ENCODE measurements around the gene PLEKHG1. TPM values are rescaled to one million over a fixed set of nuclear protein-coding genes. Genes with fewer than 3 reads are reported as not detected.

PLEKHG1 gene
- total RNA-seq, 2 experiments from 2014 or later, result 4.6 to 5.1 TPM

DNA sequence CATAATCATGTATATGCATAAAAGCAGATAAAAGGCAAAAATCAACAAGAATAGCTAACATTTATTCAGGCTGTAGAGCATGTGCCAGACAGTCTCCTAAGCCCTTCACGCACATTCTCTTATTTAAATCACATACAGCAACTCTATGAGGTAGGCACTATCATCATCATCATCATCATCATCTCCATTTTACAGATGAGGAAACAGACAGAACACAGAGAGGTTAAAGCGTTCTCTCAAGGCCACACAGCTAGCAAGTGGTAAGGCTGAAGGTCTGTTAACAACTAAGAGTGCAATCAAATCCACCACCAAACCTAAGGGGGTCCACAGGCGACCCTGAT, 857 bp upstream of the PLEKHG1 start:
- H3K27ac Mint-ChIP-seq, result no peak overlapping the region
- no peak for ATAC-seq
- H3K4me3 Mint-ChIP-seq, result peak overlapping the region; percentile 75
- H3K27me3 Mint-ChIP-seq, result peaks cover 51% of the 10 kb centered on the region
- no peaks in the 10 kb centered on the region for H3K36me3 Mint-ChIP-seq
- CTCF ChIA-PET, result interaction anchor here (1.0 to 3.6 kb wide), 3 partner anchors 143 to 216 kb away, joined by 3 to 22 read pairs (median 12); no protein-coding TSS in a partner anchor
- no peak for DNase-seq
- H3K9me3 Mint-ChIP-seq (ENCODE audit: low read depth), result no peaks in the 10 kb centered on the region
- H3K4me1 Mint-ChIP-seq, result peaks cover 20% of the 10 kb centered on the region

GRCh38 chr6:150600010-150600300, 270 bp downstream of the PLEKHG1 start:
- Mint-ChIP-seq H3K27me3 (peaks cover 58% of the 10 kb centered on the region), H3K9me3 (ENCODE audit: low read depth) (no peaks in the 10 kb centered on the region), H3K27ac (no peak overlapping the region), H3K36me3 (no peaks in the 10 kb centered on the region), H3K4me3 (no peak overlapping the region), H3K4me1 (peaks cover 15% of the 10 kb centered on the region)
- CTCF ChIA-PET, result interaction anchor here (1.1 to 3.6 kb wide), 6 partner anchors 17 to 215 kb away, joined by 3 to 22 read pairs (median 4); no protein-coding TSS in a partner anchor
- ATAC-seq (peak; percentile 35), DNase-seq (no peak)

DNA sequence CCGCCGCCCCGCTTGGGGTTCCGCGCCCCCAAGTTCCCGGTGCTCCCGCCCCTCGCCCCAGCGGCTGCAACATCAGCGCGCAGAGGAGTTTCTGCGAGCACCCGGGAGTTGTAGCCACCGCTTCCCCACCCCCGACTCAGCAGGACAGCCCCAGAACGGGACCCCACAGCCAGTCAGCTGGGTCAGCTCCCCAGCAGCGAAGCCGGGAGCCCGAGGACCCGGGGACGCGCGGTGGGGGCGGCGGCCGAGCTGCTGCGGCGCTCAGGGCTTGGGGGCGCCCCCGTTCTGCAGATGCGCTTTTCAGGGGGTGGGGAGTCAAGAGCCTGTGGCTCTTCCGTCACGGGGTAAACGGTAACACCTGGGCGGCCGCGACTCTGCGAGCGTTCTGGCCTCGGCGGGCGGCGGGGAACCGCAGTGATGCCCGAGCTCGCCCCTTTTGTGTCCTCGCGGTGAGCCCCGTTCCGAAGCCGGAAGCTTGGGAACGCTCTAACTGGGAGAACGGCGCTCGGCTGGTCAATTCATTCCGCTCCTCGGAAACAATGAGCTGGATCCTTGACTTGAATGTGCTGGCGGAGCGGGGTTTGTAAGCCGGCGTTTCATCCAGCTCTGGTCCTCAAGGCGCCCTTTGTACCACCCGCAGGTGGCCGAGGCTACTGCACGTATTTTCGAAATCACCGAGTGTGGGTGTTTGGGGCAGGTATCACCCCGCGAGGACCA, 774 bp downstream of the PLEKHG1 start:
- H3K27ac Mint-ChIP-seq, result peak overlapping the region; percentile 77
- ATAC-seq (peak; percentile 77), DNase-seq (peak; percentile 81)
- CTCF ChIA-PET, result interaction anchor here (0.7 to 3.6 kb wide), 13 partner anchors 9 to 217 kb away, joined by 3 to 22 read pairs (median 3); no protein-coding TSS in a partner anchor
- H3K36me3 Mint-ChIP-seq, result no peaks in the 10 kb centered on the region
- peaks cover 58% of the 10 kb centered on the region for H3K27me3 Mint-ChIP-seq
- no peaks in the 10 kb centered on the region for H3K9me3 Mint-ChIP-seq (ENCODE audit: low read depth)
- H3K4me3 Mint-ChIP-seq, result peak overlapping the region; percentile 81
- H3K4me1 Mint-ChIP-seq, result peaks cover 15% of the 10 kb centered on the region

DNA sequence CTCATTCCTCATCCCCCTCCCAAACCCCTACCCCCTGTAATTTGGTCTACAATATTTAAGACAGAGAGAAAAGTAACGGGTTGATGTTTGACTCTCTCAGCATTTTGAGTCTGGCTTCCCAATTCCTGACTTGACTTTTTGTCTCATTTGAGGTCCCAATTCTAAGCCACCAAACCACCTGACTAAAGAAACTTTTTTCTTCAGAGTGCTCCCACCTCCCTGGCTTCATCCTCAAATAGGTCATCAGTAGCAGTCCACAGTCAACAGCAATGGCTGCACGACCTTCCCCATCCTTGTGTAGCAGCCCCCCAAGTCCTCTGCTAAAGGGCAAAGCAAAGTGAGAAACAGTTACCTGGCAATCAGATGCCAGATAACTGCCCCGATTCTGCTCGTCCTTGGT, 1.8 kb downstream of the PLEKHG1 start:
- H3K27me3 Mint-ChIP-seq, result peaks cover 56% of the 10 kb centered on the region
- H3K4me1 Mint-ChIP-seq, result peaks cover 15% of the 10 kb centered on the region
- CTCF ChIA-PET, result interaction anchor here (1.1 to 3.6 kb wide), 4 partner anchors 8 to 214 kb away, joined by 3 to 22 read pairs (median 8); no protein-coding TSS in a partner anchor
- DNase-seq, result no peak
- no peak for ATAC-seq
- no peaks in the 10 kb centered on the region for H3K36me3 Mint-ChIP-seq
- no peak overlapping the region for H3K27ac Mint-ChIP-seq
- H3K4me3 Mint-ChIP-seq, result no peak overlapping the region
- H3K9me3 Mint-ChIP-seq (ENCODE audit: low read depth), result no peaks in the 10 kb centered on the region

GRCh38 chr6:150603176-150603575, 3.5 kb downstream of the PLEKHG1 start:
- DNase-seq (no peak), ATAC-seq (no peak)
- no peaks in the 10 kb centered on the region for H3K9me3 Mint-ChIP-seq (ENCODE audit: low read depth)
- H3K36me3 Mint-ChIP-seq, result no peaks in the 10 kb centered on the region
- peaks cover 15% of the 10 kb centered on the region for H3K4me1 Mint-ChIP-seq
- no peak overlapping the region for H3K27ac Mint-ChIP-seq
- no peak overlapping the region for H3K4me3 Mint-ChIP-seq
- CTCF ChIA-PET, result interaction anchor here (1.0 kb wide), 1 partner anchor 8 kb away, joined by 3 read pairs; no protein-coding TSS in a partner anchor
- peaks cover 50% of the 10 kb centered on the region for H3K27me3 Mint-ChIP-seq

GRCh38 chr6:150604467-150604866, 4.8 kb downstream of the PLEKHG1 start:
- CTCF ChIA-PET, result no interaction called here
- ATAC-seq, result no peak

GRCh38 chr6:150605333-150605732, 5.6 kb downstream of the PLEKHG1 start:
- Mint-ChIP-seq H3K9me3 (ENCODE audit: low read depth) (no peaks in the 10 kb centered on the region), H3K27me3 (peaks cover 44% of the 10 kb centered on the region), H3K27ac (no peak overlapping the region), H3K4me1 (peaks cover 8% of the 10 kb centered on the region), H3K36me3 (no peaks in the 10 kb centered on the region), H3K4me3 (no peak overlapping the region)
- DNase-seq, result no peak
- CTCF ChIA-PET, result no interaction called here
- no peak for ATAC-seq

More at GRCh38 chr6:150604467-150604866, 4.8 kb downstream of the PLEKHG1 start:
- DNase-seq, result no peak
- Mint-ChIP-seq H3K4me1 (peaks cover 8% of the 10 kb centered on the region), H3K9me3 (ENCODE audit: low read depth) (no peaks in the 10 kb centered on the region), H3K27me3 (peaks cover 44% of the 10 kb centered on the region), H3K4me3 (no peak overlapping the region), H3K36me3 (no peaks in the 10 kb centered on the region), H3K27ac (no peak overlapping the region)

DNA sequence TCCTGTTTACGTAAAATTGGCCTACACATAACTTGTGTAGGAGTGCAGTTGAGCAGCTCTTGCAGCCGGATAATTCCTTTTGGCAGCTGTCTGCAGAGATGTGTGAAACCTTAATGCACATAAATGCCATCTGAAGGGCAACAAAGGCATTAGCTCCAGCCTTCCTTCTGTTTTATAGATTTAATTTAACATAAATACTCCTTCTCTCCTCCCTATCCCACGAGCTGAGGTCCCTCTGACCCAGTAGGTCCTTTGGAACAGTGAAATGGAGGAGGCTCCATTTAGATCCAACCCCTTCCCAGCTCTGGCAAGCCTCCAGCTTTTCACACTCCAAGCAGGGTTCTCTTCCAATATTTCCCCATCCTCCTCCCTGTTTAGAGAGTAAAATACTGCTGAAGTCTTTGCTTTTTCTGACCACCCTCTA, 6.5 kb downstream of the PLEKHG1 start:
- peaks cover 3% of the 10 kb centered on the region for H3K4me1 Mint-ChIP-seq
- no peaks in the 10 kb centered on the region for H3K36me3 Mint-ChIP-seq
- DNase-seq, result no peak
- CTCF ChIA-PET, result interaction anchor here (0.7 kb wide), 1 partner anchor 10 kb away, joined by 3 read pairs; no protein-coding TSS in a partner anchor
- peaks cover 37% of the 10 kb centered on the region for H3K27me3 Mint-ChIP-seq
- H3K27ac Mint-ChIP-seq, result no peak overlapping the region
- H3K4me3 Mint-ChIP-seq, result no peak overlapping the region
- no peaks in the 10 kb centered on the region for H3K9me3 Mint-ChIP-seq (ENCODE audit: low read depth)
- no peak for ATAC-seq

GRCh38 chr6:150606647-150607328, 7.1 kb downstream of the PLEKHG1 start:
- ATAC-seq, result no peak
- H3K27me3 Mint-ChIP-seq, result peaks cover 31% of the 10 kb centered on the region
- no peak overlapping the region for H3K27ac Mint-ChIP-seq
- CTCF ChIA-PET, result interaction anchor here (0.7 kb wide), 1 partner anchor 9 kb away, joined by 3 read pairs; no protein-coding TSS in a partner anchor
- peaks cover 1% of the 10 kb centered on the region for H3K4me1 Mint-ChIP-seq
- no peak for DNase-seq
- no peak overlapping the region for H3K4me3 Mint-ChIP-seq
- H3K36me3 Mint-ChIP-seq, result no peaks in the 10 kb centered on the region
- H3K9me3 Mint-ChIP-seq (ENCODE audit: low read depth), result no peaks in the 10 kb centered on the region

- no peak for DNase-seq
- peaks cover 27% of the 10 kb centered on the region for H3K27me3 Mint-ChIP-seq
- CTCF ChIA-PET, result no interaction called here
- H3K9me3 Mint-ChIP-seq (ENCODE audit: low read depth), result no peaks in the 10 kb centered on the region
- H3K4me3 Mint-ChIP-seq, result no peak overlapping the region
- H3K4me1 Mint-ChIP-seq, result peaks cover 4% of the 10 kb centered on the region
- H3K36me3 Mint-ChIP-seq, result peaks cover 2% of the 10 kb centered on the region
- ATAC-seq, result no peak
- no peak overlapping the region for H3K27ac Mint-ChIP-seq
Observed at GRCh38 chr6:150607329-150607650, 7.6 kb downstream of the PLEKHG1 start.

DNA sequence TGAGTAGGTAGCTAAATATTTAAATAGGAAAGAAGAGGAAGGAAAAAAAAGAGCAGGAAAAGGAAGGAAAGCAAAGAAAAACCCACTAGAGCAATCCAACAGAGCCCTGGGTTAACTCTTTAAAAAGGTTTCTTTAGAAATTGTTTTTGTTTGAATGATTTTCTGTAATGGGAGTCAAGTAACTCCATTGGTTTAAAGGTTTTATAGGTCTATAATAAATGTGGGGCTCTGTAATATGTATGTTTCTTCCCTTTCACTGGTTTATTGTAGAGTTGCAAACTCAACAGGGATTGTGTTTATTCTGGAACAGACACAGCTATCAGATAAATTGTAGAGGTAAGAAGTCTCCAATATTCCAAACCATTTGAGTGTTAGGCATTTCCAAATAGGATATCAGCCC, 10.9 kb downstream of the PLEKHG1 start:
- no peak overlapping the region for H3K27ac Mint-ChIP-seq
- DNase-seq, result no peak
- H3K27me3 Mint-ChIP-seq, result peaks cover 17% of the 10 kb centered on the region
- no peaks in the 10 kb centered on the region for H3K9me3 Mint-ChIP-seq (ENCODE audit: low read depth)
- peaks cover 4% of the 10 kb centered on the region for H3K4me1 Mint-ChIP-seq
- ATAC-seq, result no peak
- CTCF ChIA-PET, result interaction anchor here (1.7 kb wide), 1 partner anchor 193 kb away, joined by 5 read pairs; no protein-coding TSS in a partner anchor
- peaks cover 2% of the 10 kb centered on the region for H3K36me3 Mint-ChIP-seq
- no peak overlapping the region for H3K4me3 Mint-ChIP-seq

DNA sequence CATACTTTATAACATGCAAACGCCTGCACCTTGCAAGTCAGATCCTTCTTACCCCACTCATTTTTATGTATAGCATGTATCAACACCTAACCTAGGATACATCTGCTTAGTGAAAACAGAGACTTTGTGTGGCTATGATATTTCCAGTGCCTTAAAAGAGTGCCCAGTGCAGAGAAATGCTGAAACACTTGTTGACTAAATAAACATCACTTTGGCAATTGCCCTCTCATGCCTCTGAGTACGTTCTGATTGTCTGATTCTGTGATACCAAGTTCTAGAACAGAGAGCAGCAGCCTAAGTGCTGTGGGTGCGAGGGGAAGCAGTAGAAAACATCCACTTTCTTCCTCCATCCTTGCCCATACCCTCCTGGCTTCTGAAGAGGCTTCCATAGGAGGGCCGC, 13.6 kb downstream of the PLEKHG1 start:
- no peaks in the 10 kb centered on the region for H3K9me3 Mint-ChIP-seq (ENCODE audit: low read depth)
- peaks cover 6% of the 10 kb centered on the region for H3K4me1 Mint-ChIP-seq
- CTCF ChIA-PET, result no interaction called here
- DNase-seq (no peak), ATAC-seq (no peak)
- no peak overlapping the region for H3K27ac Mint-ChIP-seq
- H3K27me3 Mint-ChIP-seq, result peaks cover 14% of the 10 kb centered on the region
- no peak overlapping the region for H3K4me3 Mint-ChIP-seq
- H3K36me3 Mint-ChIP-seq, result peaks cover 2% of the 10 kb centered on the region

- Mint-ChIP-seq H3K4me1 (peaks cover 7% of the 10 kb centered on the region), H3K36me3 (peaks cover 2% of the 10 kb centered on the region), H3K27ac (no peak overlapping the region), H3K27me3 (peaks cover 8% of the 10 kb centered on the region), H3K9me3 (ENCODE audit: low read depth) (no peaks in the 10 kb centered on the region), H3K4me3 (no peak overlapping the region)
- no peak for DNase-seq
- CTCF ChIA-PET, result interaction anchor here (0.8 to 2.4 kb wide), 2 partner anchors 9 to 15 kb away, joined by 3 to 6 read pairs; no protein-coding TSS in a partner anchor
- no peak for ATAC-seq
Observed at GRCh38 chr6:150615967-150616366, 16.3 kb downstream of the PLEKHG1 start.

DNA sequence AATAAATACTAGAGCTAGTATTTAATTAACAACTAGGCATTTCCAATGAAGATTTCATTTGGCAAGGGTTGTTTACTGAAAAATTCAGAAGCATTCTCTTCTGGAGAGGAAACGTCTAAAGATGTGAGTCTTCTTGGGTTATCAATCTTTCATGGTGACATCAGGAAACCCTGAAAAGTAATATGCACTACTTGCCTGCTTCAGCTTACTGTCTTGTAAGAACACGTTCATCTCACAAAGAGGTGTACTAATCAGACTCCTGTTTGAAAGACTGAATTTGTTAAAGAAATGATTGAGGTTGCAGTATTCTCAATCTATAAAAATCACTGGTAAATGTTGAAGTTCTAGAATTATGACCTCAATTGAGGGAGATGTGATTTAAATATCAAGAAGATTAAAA, 16.9 kb downstream of the PLEKHG1 start:
- peaks cover 6% of the 10 kb centered on the region for H3K4me1 Mint-ChIP-seq
- H3K36me3 Mint-ChIP-seq, result peaks cover 2% of the 10 kb centered on the region
- DNase-seq (no peak), ATAC-seq (no peak)
- H3K27ac Mint-ChIP-seq, result no peak overlapping the region
- H3K27me3 Mint-ChIP-seq, result peaks cover 8% of the 10 kb centered on the region
- no peaks in the 10 kb centered on the region for H3K9me3 Mint-ChIP-seq (ENCODE audit: low read depth)
- H3K4me3 Mint-ChIP-seq, result no peak overlapping the region
- CTCF ChIA-PET, result interaction anchor here (1.5 kb wide), 1 partner anchor 16 kb away, joined by 3 read pairs; no protein-coding TSS in a partner anchor
